H9 (cell line): Measurements from ENCODE around the gene USP40. TPM values are rescaled to one million over a fixed set of nuclear protein-coding genes. Genes with fewer than 3 reads are reported as not detected.

Experiments
- DNase-seq: peaks from one replicate; pipeline ENCODE4 v3.0.0-alpha.2; 2017
- H2AFZ ChIP-seq: one replicate; pipeline ENCODE4 v1.6.1; 2013; ENCODE audit warnings: mild to moderate bottlenecking, low read length, control low read depth, moderate library complexity
- H2AK5ac ChIP-seq: 2 replicates; pipeline ENCODE4 v1.6.1; 2013; ENCODE audit warnings: low read length, control low read depth, mixed read lengths; ENCODE audit not compliant: insufficient read length
- H2BK120ac ChIP-seq: one replicate; pipeline ENCODE4 v1.6.1; 2013; ENCODE audit warnings: low read depth, mild to moderate bottlenecking, low read length, control low read depth, inconsistent platforms; ENCODE audit not compliant: poor library complexity, severe bottlenecking
- H2BK12ac ChIP-seq: 2 replicates; pipeline ENCODE4 v1.6.1; 2013; ENCODE audit warnings: low read length, control low read depth, mixed read lengths, low read depth; ENCODE audit not compliant: insufficient read length
- H2BK15ac ChIP-seq: 2 replicates; pipeline ENCODE4 v1.6.1; 2013; ENCODE audit warnings: low read depth, low read length, control low read depth
- H2BK20ac ChIP-seq: one replicate; pipeline ENCODE4 v1.6.1; 2013; ENCODE audit warnings: low read depth, mild to moderate bottlenecking, low read length, control low read depth, inconsistent platforms; ENCODE audit not compliant: poor library complexity, severe bottlenecking
- H2BK5ac ChIP-seq: 2 replicates; pipeline ENCODE4 v1.6.1; 2013; ENCODE audit warnings: low read length, control low read depth, mixed read lengths; ENCODE audit not compliant: insufficient read length
- H3K14ac ChIP-seq: 2 replicates; pipeline ENCODE4 v1.6.1; 2013; ENCODE audit warnings: low read length, control low read depth; ENCODE audit not compliant: insufficient read depth
- H3K18ac ChIP-seq: 2 replicates; pipeline ENCODE4 v1.6.1; 2013; ENCODE audit warnings: low read depth, mild to moderate bottlenecking, mixed read lengths, low read length, control low read depth; ENCODE audit not compliant: insufficient read length
- H3K23ac ChIP-seq: 2 replicates; pipeline ENCODE4 v1.6.1; 2013; ENCODE audit warnings: low read length, control low read depth, mixed read lengths, low read depth; ENCODE audit not compliant: insufficient read length
- H3K23me2 ChIP-seq: 2 replicates; pipeline ENCODE4 v1.6.1; 2013; ENCODE audit warnings: low read depth, mild to moderate bottlenecking, mixed read lengths, low read length, control low read depth; ENCODE audit not compliant: insufficient read length, poor library complexity, severe bottlenecking
- H3K27ac ChIP-seq: 2 replicates; pipeline ENCODE4 v1.5.1; 2013; ENCODE audit warnings: low read length, control low read depth, mixed read lengths, low read depth; ENCODE audit not compliant: insufficient read length
- H3K27me3 ChIP-seq: 2 replicates; pipeline ENCODE4 v1.6.1; 2013; ENCODE audit warnings: low read length, control low read depth, inconsistent platforms; ENCODE audit not compliant: insufficient read depth
- H3K4ac ChIP-seq: 2 replicates; pipeline ENCODE4 v1.6.1; 2013; ENCODE audit warnings: low read depth, mild to moderate bottlenecking, control low read depth, inconsistent platforms, low read length, moderate library complexity
- H3K4me1 ChIP-seq: 2 replicates; pipeline ENCODE4 v1.6.1; 2013; ENCODE audit warnings: low read length, control low read depth, inconsistent platforms; ENCODE audit not compliant: insufficient read depth
- H3K4me2 ChIP-seq: 2 replicates; pipeline ENCODE4 v1.6.1; 2013; ENCODE audit warnings: low read length, control low read depth, mixed read lengths; ENCODE audit not compliant: insufficient read length, insufficient read depth
- H3K56ac ChIP-seq: 2 replicates; pipeline ENCODE4 v1.6.1; 2013; ENCODE audit warnings: low read depth, mild to moderate bottlenecking, mixed read lengths, low read length, control low read depth; ENCODE audit not compliant: insufficient read length
- H3K79me1 ChIP-seq: 2 replicates; pipeline ENCODE4 v1.6.1; 2013; ENCODE audit warnings: low read depth, mild to moderate bottlenecking, moderate library complexity, low read length, control low read depth, inconsistent platforms; ENCODE audit not compliant: insufficient read depth, poor library complexity, severe bottlenecking
- H3K79me2 ChIP-seq: 2 replicates; pipeline ENCODE4 v1.6.1; 2013; ENCODE audit warnings: low read length, control low read depth, inconsistent platforms; ENCODE audit not compliant: insufficient read depth
- H3K9ac ChIP-seq: 2 replicates; pipeline ENCODE4 v1.6.1; 2013; ENCODE audit warnings: low read length, control low read depth, mixed read lengths; ENCODE audit not compliant: insufficient read length; ENCODE audit errors: extremely low read depth
- H3K9me3 ChIP-seq: one replicate; pipeline ENCODE4 v1.6.1; 2013; ENCODE audit warnings: low read depth, low read length, inconsistent platforms; ENCODE audit not compliant: control insufficient read depth
- H3T11ph ChIP-seq: one replicate; pipeline ENCODE4 v1.6.1; 2013; ENCODE audit warnings: mild to moderate bottlenecking, low read length, control low read depth, inconsistent platforms
- H4K20me1 ChIP-seq: one replicate; pipeline ENCODE4 v1.6.1; 2013; ENCODE audit not compliant: control insufficient read depth, insufficient read length, insufficient read depth
- H4K5ac ChIP-seq: 2 replicates; pipeline ENCODE4 v1.6.1; 2013; ENCODE audit warnings: low read depth, mild to moderate bottlenecking, mixed read lengths, low read length, control low read depth; ENCODE audit not compliant: insufficient read length
- H4K8ac ChIP-seq: replicated peaks from 2 replicates; pipeline ENCODE4 v1.6.1; 2013; ENCODE audit warnings: low read length, control low read depth, mixed read lengths, low read depth; ENCODE audit not compliant: insufficient read length
- H4K91ac ChIP-seq: 2 replicates; pipeline ENCODE4 v1.6.1; 2013; ENCODE audit warnings: low read depth, mild to moderate bottlenecking, moderate library complexity, mixed read lengths, low read length, control low read depth; ENCODE audit not compliant: insufficient read length
- H3K27ac Mint-ChIP-seq, 3 experiments: 2 replicates in 2 of 3; 3 replicates in 1 of 3; pipeline ENCODE4 v1.8.0; 2020 to 2021; ENCODE audit warnings: mixed read lengths in 3 of 3, mild to moderate bottlenecking in 1 of 3, moderate library complexity in 1 of 3
- H3K27me3 Mint-ChIP-seq: 2 replicates; pipeline ENCODE4 v1.8.0; 2021; ENCODE audit warnings: low read depth, mild to moderate bottlenecking, moderate library complexity, mixed read lengths
- H3K36me3 Mint-ChIP-seq, 3 experiments: 2 replicates in 2 of 3; 3 replicates in 1 of 3; pipeline ENCODE4 v1.8.0; 2020 to 2021; ENCODE audit warnings: low read depth in 3 of 3, mixed read lengths in 3 of 3; ENCODE audit not compliant: insufficient read depth in 1 of 3
- H3K4me1 Mint-ChIP-seq, 2 experiments: 2 replicates each; pipeline ENCODE4 v1.8.0; 2020; ENCODE audit warnings: mixed read lengths in 2 of 2
- H3K4me3 Mint-ChIP-seq, 2 experiments: 2 replicates in 1 of 2; 3 replicates in 1 of 2; pipeline ENCODE4 v1.8.0; 2020 to 2021; ENCODE audit warnings: mild to moderate bottlenecking in 2 of 2, mixed read lengths in 2 of 2, moderate library complexity in 1 of 2
- H3K9me3 Mint-ChIP-seq, 2 experiments: 2 replicates in 1 of 2; 3 replicates in 1 of 2; pipeline ENCODE4 v1.8.0; 2020; ENCODE audit warnings: mild to moderate bottlenecking in 2 of 2, mixed read lengths in 2 of 2, moderate library complexity in 1 of 2
- WGBS: extraction: QIAGEN DNeasy Blood & Tissue Kit; methylation state at CpG from one replicate; pipeline ENCODE4 v1.1.7; 2013; ENCODE audit warnings: missing lambda C conversion rate, low lambda C conversion rate, mixed read lengths; ENCODE audit not compliant: insufficient read length; ENCODE audit errors: extremely low coverage; 5-methylcytosine and 5-hydroxymethylcytosine counted together
- total RNA-seq: library from RNA; stranded (reverse); gene quantifications from 2 replicates; pipeline ENCODE4 v1.2.1, GENCODE V29; 2021
- TF ChIP-seq, protein P1 (sequence below): fragments of 200-600 bp; sonication (generic); conservative IDR thresholded peaks from 3 replicates; pipeline ENCODE4 v1.8.0; 2021; ENCODE audit warnings: antibody characterized with exemption, mild to moderate bottlenecking

Gene USP40
- total RNA-seq, 1 experiment from 2014 or later, result 7.5 TPM

DNA sequence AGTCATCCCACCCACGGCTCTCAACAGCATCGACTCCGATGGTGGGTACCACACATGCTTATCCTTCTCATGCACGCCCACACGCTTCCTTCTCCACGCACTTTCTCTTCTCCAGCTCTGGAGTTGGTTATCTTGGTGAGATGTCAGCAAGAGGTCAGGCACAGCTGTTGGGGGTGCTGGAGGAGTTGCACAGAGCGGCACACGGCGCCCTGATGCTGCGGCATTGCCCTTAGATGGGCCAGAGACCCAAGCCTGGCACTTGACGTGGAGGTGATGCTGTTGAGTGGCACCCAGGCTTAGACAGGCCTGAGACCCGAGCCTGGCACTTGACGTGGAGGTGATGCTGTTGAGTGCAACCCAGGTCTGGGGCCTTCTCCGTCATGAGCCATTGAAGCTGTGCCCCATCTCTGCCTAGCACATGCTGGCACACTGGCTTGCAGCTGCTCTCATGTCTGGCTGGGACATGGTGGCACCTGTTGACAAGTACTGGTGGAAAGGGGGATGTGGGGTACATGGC lies 129.1 kb downstream of the USP40 start:
- Histone ChIP-seq H3T11ph (no peak overlapping the region), H2AK5ac (no peak overlapping the region), H3K79me1 (no peaks in the 10 kb centered on the region), H2BK12ac (no peak overlapping the region), H3K4ac (no peak overlapping the region), H3K9me3 (no peaks in the 10 kb centered on the region), H3K27ac (no peak overlapping the region), H2AFZ (no peak overlapping the region), H2BK15ac (no peak overlapping the region), H3K27me3 (no peaks in the 10 kb centered on the region), H3K14ac (no peak overlapping the region), H3K4me1 (no peaks in the 10 kb centered on the region), H3K79me2 (no peaks in the 10 kb centered on the region), H4K20me1 (no peaks in the 10 kb centered on the region), H3K18ac (no peak overlapping the region), H4K5ac (no peak overlapping the region), H3K9ac (no peak overlapping the region), H4K91ac (no peak overlapping the region), H3K4me2 (no peak overlapping the region), H3K23ac (no peak overlapping the region), H2BK120ac (no peak overlapping the region), H3K56ac (no peak overlapping the region), H3K23me2 (no peaks in the 10 kb centered on the region), H2BK20ac (no peak overlapping the region), H2BK5ac (no peak overlapping the region), H4K8ac (no peak overlapping the region)
- TF ChIP-seq, protein P1, sequence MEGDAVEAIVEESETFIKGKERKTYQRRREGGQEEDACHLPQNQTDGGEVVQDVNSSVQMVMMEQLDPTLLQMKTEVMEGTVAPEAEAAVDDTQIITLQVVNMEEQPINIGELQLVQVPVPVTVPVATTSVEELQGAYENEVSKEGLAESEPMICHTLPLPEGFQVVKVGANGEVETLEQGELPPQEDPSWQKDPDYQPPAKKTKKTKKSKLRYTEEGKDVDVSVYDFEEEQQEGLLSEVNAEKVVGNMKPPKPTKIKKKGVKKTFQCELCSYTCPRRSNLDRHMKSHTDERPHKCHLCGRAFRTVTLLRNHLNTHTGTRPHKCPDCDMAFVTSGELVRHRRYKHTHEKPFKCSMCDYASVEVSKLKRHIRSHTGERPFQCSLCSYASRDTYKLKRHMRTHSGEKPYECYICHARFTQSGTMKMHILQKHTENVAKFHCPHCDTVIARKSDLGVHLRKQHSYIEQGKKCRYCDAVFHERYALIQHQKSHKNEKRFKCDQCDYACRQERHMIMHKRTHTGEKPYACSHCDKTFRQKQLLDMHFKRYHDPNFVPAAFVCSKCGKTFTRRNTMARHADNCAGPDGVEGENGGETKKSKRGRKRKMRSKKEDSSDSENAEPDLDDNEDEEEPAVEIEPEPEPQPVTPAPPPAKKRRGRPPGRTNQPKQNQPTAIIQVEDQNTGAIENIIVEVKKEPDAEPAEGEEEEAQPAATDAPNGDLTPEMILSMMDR, result no peak
- H3K9me3 Mint-ChIP-seq, result no peaks in the 10 kb centered on the region
- peaks cover 0 to 7% (median 4%) of the 10 kb centered on the region in 3 experiments; a peak in 3 of 7 replicates for H3K36me3 Mint-ChIP-seq
- WGBS, result no CpG with 5 or more reads among the region's 14 CpGs
- H3K4me1 Mint-ChIP-seq, result no peaks in the 10 kb centered on the region
- no peak overlapping the region for H3K4me3 Mint-ChIP-seq
- no peak overlapping the region for H3K27ac Mint-ChIP-seq
- no peaks in the 10 kb centered on the region; the same call in 1 of the 2 replicates for H3K27me3 Mint-ChIP-seq
- no peak for DNase-seq
